HCT116 (cell line): ENCODE measurements around the gene RGS19. TPM values are rescaled to one million over a fixed set of nuclear protein-coding genes. Genes with fewer than 3 reads are reported as not detected.

ENCODE experiments used
- ATAC-seq: fragments of 200-7000 bp; cut with Tn5 transposase; 2 replicates; pipeline ENCODE4 v1.9.1; 2020; ENCODE audit warnings: mild to moderate bottlenecking, moderate library complexity
- BruUV-seq: library from RNA; stranded (reverse); fragments of 400-500 nt; replicated peaks from 2 replicates; lab custom pipeline; 2021; lab: Mats Ljungman, UMichigan
- CTCF ChIA-PET: fragments of 300-600 bp; sonication (Branson Sonifier 250); formaldehyde crosslinking; loops from one replicate; lab custom pipeline; 2021; ENCODE audit warnings: antibody characterized with exemption; lab: Charles Lee
- POLR2A ChIA-PET: fragments of 300-600, 350-600 bp; sonication (Branson Sonifier 250); formaldehyde crosslinking; loops from one replicate; lab custom pipeline; 2021; ENCODE audit warnings: antibody characterized with exemption; lab: Charles Lee
- RAD21 ChIA-PET, 2 experiments: fragments of 300-600 bp; sonication (Branson Sonifier 250); formaldehyde crosslinking; loops; one replicate each; lab custom pipeline; 2023; ENCODE audit warnings: low total read pairs in 2 of 2; ENCODE audit not compliant: uncharacterized antibody in 2 of 2, unreplicated experiment in 2 of 2, low non-redundant PET in 1 of 2; lab: Charles Lee
- DNase-seq: peaks from one replicate; pipeline ENCODE4 v3.0.0-alpha.2; 2010; ENCODE audit warnings: low read depth, low spot score
- H2AFZ ChIP-seq: fragments of 200-600 bp; shearing (Covaris generic), sonication (generic); 2 replicates; pipeline ENCODE4 v1.6.1; 2017; ENCODE audit warnings: low read depth, mixed run types, mixed read lengths, antibody characterized with exemption, low read length; ENCODE audit not compliant: poor library complexity, severe bottlenecking
- H3K27ac ChIP-seq: 2 replicates; pipeline ENCODE4 v1.5.1; 2012; ENCODE audit warnings: low read depth, low read length
- H3K27me3 ChIP-seq: fragments of 200-600 bp; sonication (generic); 2 replicates; pipeline ENCODE4 v1.6.1; 2016; ENCODE audit warnings: mixed run types, low read length, mixed read lengths; ENCODE audit not compliant: insufficient read depth
- H3K36me3 ChIP-seq, 2 experiments: fragments of 200-500 bp in 1 of 2; fragments of 200-600 bp in 1 of 2; sonication (Bioruptor generic) in 1 of 2; sonication (generic) in 1 of 2; 2 replicates each; pipeline versions ENCODE4 v1.5.1 to v1.6.1; 2014 to 2016; ENCODE audit warnings: low read length in 2 of 2, inconsistent platforms in 1 of 2, mixed read lengths in 1 of 2, mixed run types in 1 of 2; ENCODE audit not compliant: insufficient read depth in 2 of 2, control insufficient read depth in 1 of 2
- H3K4me1 ChIP-seq, 2 experiments: fragments of 200-600 bp in 1 of 2; sonication (generic) in 1 of 2; 2 replicates each; pipeline versions ENCODE4 v1.5.1 to v1.6.1; 2012 to 2017; ENCODE audit warnings: low read length in 2 of 2, inconsistent platforms in 1 of 2, mild to moderate bottlenecking in 1 of 2, mixed read lengths in 1 of 2, mixed run types in 1 of 2, moderate library complexity in 1 of 2; ENCODE audit not compliant: insufficient read depth in 2 of 2, control insufficient read depth in 1 of 2
- H3K4me2 ChIP-seq: fragments of 200-600 bp; sonication (generic); 2 replicates; pipeline ENCODE4 v1.6.1; 2017; ENCODE audit warnings: mixed run types, low read length, mixed read lengths
- H3K4me3 ChIP-seq, 2 experiments: fragments of 200-600 bp in 1 of 2; sonication (generic) in 1 of 2; replicated peaks in 1 of 2; 2 replicates each; pipeline ENCODE4 v1.5.1; 2011 to 2016; ENCODE audit warnings: low read length in 2 of 2, control low read depth in 1 of 2, low read depth in 1 of 2, mild to moderate bottlenecking in 1 of 2, mixed read lengths in 1 of 2, mixed run types in 1 of 2
- H3K79me2 ChIP-seq: fragments of 200-600 bp; sonication (generic); 2 replicates; pipeline ENCODE4 v1.6.1; 2017; ENCODE audit warnings: mild to moderate bottlenecking, mixed run types, low read length, moderate library complexity, mixed read lengths; ENCODE audit not compliant: insufficient read depth
- H3K9ac ChIP-seq: fragments of 200-600 bp; sonication (generic); 2 replicates; pipeline ENCODE4 v1.6.1; 2016; ENCODE audit warnings: low read length, mixed read lengths
- H3K9me2 ChIP-seq: fragments of 200-600 bp; sonication (generic), shearing (Covaris generic); 2 replicates; pipeline ENCODE4 v1.6.1; 2017; ENCODE audit warnings: mixed run types, mild to moderate bottlenecking, moderate library complexity; ENCODE audit not compliant: insufficient read depth
- H3K9me3 ChIP-seq, 2 experiments: fragments of 200-500 bp in 1 of 2; fragments of 200-600 bp in 1 of 2; sonication (Bioruptor generic) in 1 of 2; sonication (generic) in 1 of 2; 2 replicates each; pipeline ENCODE4 v1.6.1; 2014 to 2017; ENCODE audit warnings: low read length in 2 of 2, mixed read lengths in 2 of 2, inconsistent platforms in 1 of 2, low read depth in 1 of 2, mild to moderate bottlenecking in 1 of 2, mixed run types in 1 of 2, moderate library complexity in 1 of 2; ENCODE audit not compliant: control insufficient read depth in 1 of 2, insufficient read depth in 1 of 2
- H4K20me1 ChIP-seq: fragments of 200-600 bp; sonication (generic), shearing (Covaris generic); 2 replicates; pipeline ENCODE4 v1.6.1; 2017; ENCODE audit warnings: mixed run types, mild to moderate bottlenecking, moderate library complexity; ENCODE audit not compliant: insufficient read depth
- FOSL1 ChIP-seq: IDR thresholded peaks from 2 replicates; pipeline ENCODE4 v1.6.1; 2012; ENCODE audit warnings: low read depth
- MAX ChIP-seq: IDR thresholded peaks from 2 replicates; pipeline ENCODE4 v1.6.1; 2012
- POLR2A ChIP-seq: IDR thresholded peaks from 2 replicates; pipeline ENCODE4 v1.7.0; 2011; ENCODE audit warnings: borderline replicate concordance; ENCODE audit not compliant: insufficient read depth, insufficient read length; ENCODE audit errors: extremely low read depth
- POLR2AphosphoS5 ChIP-seq: IDR thresholded peaks from 2 replicates; pipeline ENCODE4 v1.6.1; 2011; ENCODE audit warnings: mild to moderate bottlenecking, low read depth, low read length, moderate library complexity
- YY1 ChIP-seq: IDR thresholded peaks from 2 replicates; pipeline ENCODE4 v1.6.1; 2011; ENCODE audit warnings: low read length, low read depth, moderate library complexity, mild to moderate bottlenecking; ENCODE audit not compliant: insufficient replicate concordance; ENCODE audit errors: extremely low read depth
- ZFX ChIP-seq: fragments of 450-650 bp; IDR thresholded peaks from 2 replicates; pipeline ENCODE4 v1.6.1; 2017
- ZNF274 ChIP-seq: fragments of 200-500 bp; sonication (Bioruptor generic); IDR thresholded peaks from 2 replicates; pipeline ENCODE4 v1.6.1; 2014; ENCODE audit warnings: mild to moderate bottlenecking, low read depth, low read length, inconsistent platforms
- intact Hi-C: fragments of 100-400 bp; cut with micrococcal nuclease; formaldehyde crosslinking; loops from 2 replicates; pipeline ENCODE4 v1.10.0; 2022
- total RNA-seq: library from RNA; stranded (reverse); gene quantifications from one replicate; pipeline ENCODE4 v1.2.1, GENCODE V29; 2021; ENCODE audit not compliant: unreplicated experiment
- TF ChIP-seq, protein P1 (sequence below): IDR thresholded peaks from 2 replicates; pipeline ENCODE4 v1.6.1; 2012; ENCODE audit warnings: low read depth

RGS19 gene
- total RNA-seq, 1 experiment from 2014 or later: 21.4 TPM

DNA sequence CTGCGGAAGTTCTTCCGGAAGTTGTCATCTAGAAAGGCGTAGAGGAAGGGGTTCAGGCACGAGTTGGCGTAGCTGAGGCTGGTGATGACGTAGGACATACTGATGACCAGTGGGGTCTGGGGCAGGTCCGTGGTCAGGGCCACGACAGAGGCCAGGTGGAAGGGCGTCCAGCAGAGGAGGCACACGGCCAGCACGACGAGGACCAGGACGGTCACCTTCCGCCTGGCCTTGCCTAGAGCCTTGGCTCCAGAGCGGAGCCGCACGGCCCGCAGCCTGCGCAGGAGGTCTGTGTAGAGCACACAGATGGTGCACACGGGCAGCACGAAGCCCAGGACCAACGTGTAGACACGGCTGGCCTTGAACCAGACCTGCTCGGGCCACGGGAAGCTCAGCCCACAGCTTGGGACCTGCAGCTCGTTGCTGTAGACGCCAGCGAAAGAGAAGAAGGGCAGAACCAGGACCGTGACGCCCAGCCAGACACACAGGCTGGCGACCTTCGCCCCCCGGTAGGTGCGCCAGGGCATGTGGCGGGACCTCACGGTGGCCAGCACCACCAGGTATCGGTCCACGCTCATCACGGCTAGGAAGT, 26.6 kb upstream of the RGS19 start:
- Histone ChIP-seq H3K36me3 (no peaks in the 10 kb centered on the region), H3K27me3 (no peaks in the 10 kb centered on the region), H3K9me2 (no peaks in the 10 kb centered on the region), H3K9me3 (no peaks in the 10 kb centered on the region), H3K9ac (no peak overlapping the region)
- no TSS peak for BruUV-seq
- intact Hi-C loops: no loop called here
- no peak for ATAC-seq
- POLR2A ChIA-PET: no interaction called here
- TF ChIP-seq YY1: no peak
- no peak for TF ChIP-seq MAX
- no peak for TF ChIP-seq ZFX
- TF ChIP-seq FOSL1: no peak
- no peak for TF ChIP-seq POLR2A
- no peak for TF ChIP-seq POLR2AphosphoS5
- no peak for TF ChIP-seq ZNF274
- TF ChIP-seq, protein P1, sequence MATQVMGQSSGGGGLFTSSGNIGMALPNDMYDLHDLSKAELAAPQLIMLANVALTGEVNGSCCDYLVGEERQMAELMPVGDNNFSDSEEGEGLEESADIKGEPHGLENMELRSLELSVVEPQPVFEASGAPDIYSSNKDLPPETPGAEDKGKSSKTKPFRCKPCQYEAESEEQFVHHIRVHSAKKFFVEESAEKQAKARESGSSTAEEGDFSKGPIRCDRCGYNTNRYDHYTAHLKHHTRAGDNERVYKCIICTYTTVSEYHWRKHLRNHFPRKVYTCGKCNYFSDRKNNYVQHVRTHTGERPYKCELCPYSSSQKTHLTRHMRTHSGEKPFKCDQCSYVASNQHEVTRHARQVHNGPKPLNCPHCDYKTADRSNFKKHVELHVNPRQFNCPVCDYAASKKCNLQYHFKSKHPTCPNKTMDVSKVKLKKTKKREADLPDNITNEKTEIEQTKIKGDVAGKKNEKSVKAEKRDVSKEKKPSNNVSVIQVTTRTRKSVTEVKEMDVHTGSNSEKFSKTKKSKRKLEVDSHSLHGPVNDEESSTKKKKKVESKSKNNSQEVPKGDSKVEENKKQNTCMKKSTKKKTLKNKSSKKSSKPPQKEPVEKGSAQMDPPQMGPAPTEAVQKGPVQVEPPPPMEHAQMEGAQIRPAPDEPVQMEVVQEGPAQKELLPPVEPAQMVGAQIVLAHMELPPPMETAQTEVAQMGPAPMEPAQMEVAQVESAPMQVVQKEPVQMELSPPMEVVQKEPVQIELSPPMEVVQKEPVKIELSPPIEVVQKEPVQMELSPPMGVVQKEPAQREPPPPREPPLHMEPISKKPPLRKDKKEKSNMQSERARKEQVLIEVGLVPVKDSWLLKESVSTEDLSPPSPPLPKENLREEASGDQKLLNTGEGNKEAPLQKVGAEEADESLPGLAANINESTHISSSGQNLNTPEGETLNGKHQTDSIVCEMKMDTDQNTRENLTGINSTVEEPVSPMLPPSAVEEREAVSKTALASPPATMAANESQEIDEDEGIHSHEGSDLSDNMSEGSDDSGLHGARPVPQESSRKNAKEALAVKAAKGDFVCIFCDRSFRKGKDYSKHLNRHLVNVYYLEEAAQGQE: no peak
- TF ChIP-seq, all 23 proteins: peak for 0
- no peaks in the 10 kb centered on the region for H4K20me1 ChIP-seq
- ChIA-PET RAD21 (no interaction called here), CTCF (no interaction called here)
- H3K4me3 ChIP-seq: no peak overlapping the region
- H3K4me1 ChIP-seq: peaks cover 4 to 13% of the 10 kb centered on the region in 2 experiments; a peak in 2 of 4 replicates
- no peaks in the 10 kb centered on the region for H3K79me2 ChIP-seq
- H3K27ac ChIP-seq: no peak overlapping the region
- H3K4me2 ChIP-seq: no peak overlapping the region
- no peak overlapping the region for H2AFZ ChIP-seq
- no peak for DNase-seq
